Measurements from ENCODE around the gene CAMK1. TPM values are rescaled to one million over a fixed set of nuclear protein-coding genes. Genes with fewer than 3 reads are reported as not detected.

The CAMK1 gene
- total RNA-seq, 1 donor from 2014 or later = 8.2 TPM

GRCh38 chr3:9749645-9750555 is 19.8 kb downstream of the CAMK1 start, which contains the start of gene OGG1:
Gene OGG1 (plus strand): TSS chr3:9749952. CDS start chr3:9750287, 335 bp downstream.
- H3K36me3 Mint-ChIP-seq (ENCODE audit: unreplicated experiment) = no peaks in the 10 kb centered on the region
- H3K4me3 Mint-ChIP-seq (ENCODE audit: unreplicated experiment) = peak within 1 kb of the TSS; percentile 99
- peak; percentile 96 for DNase-seq
- peaks cover 13% of the 10 kb centered on the region for H3K9me3 Mint-ChIP-seq (ENCODE audit: unreplicated experiment)
- no peak for TF ChIP-seq CTCF (IDR thresholded peaks at IDR 0.05; ENCODE audit: partially characterized antibody, unreplicated experiment)
- peak within 1 kb of the TSS; percentile 100 for H3K27ac Mint-ChIP-seq (ENCODE audit: unreplicated experiment)
- H3K27me3 Mint-ChIP-seq (ENCODE audit: unreplicated experiment) = peaks cover 19% of the 10 kb centered on the region
- H3K4me1 Mint-ChIP-seq (ENCODE audit: low read depth, unreplicated experiment) = peaks cover 10% of the 10 kb centered on the region

GRCh38 chr3:9749296-9749644 is 20.5 kb downstream of the CAMK1 start:
- peak overlapping the region; percentile 99 for H3K4me3 Mint-ChIP-seq (ENCODE audit: unreplicated experiment)
- H3K27ac Mint-ChIP-seq (ENCODE audit: unreplicated experiment) = peak overlapping the region; percentile 100
- no peaks in the 10 kb centered on the region for H3K36me3 Mint-ChIP-seq (ENCODE audit: unreplicated experiment)
- no peak for TF ChIP-seq CTCF (IDR thresholded peaks at IDR 0.05; ENCODE audit: partially characterized antibody, unreplicated experiment)
- H3K9me3 Mint-ChIP-seq (ENCODE audit: unreplicated experiment) = peaks cover 13% of the 10 kb centered on the region
- DNase-seq = peak; percentile 66
- peaks cover 10% of the 10 kb centered on the region for H3K4me1 Mint-ChIP-seq (ENCODE audit: low read depth, unreplicated experiment)
- peaks cover 18% of the 10 kb centered on the region for H3K27me3 Mint-ChIP-seq (ENCODE audit: unreplicated experiment)

- H3K36me3 Mint-ChIP-seq (ENCODE audit: unreplicated experiment) = no peaks in the 10 kb centered on the region
Observed at GRCh38 chr3:9748031-9748430, 21.7 kb downstream of the CAMK1 start.

GRCh38 chr3:9747267-9747666 is 22.5 kb downstream of the CAMK1 start:
- peaks cover 18% of the 10 kb centered on the region for H3K27me3 Mint-ChIP-seq (ENCODE audit: unreplicated experiment)
- no peak for DNase-seq
- peaks cover 13% of the 10 kb centered on the region for H3K9me3 Mint-ChIP-seq (ENCODE audit: unreplicated experiment)
- TF ChIP-seq CTCF (IDR thresholded peaks at IDR 0.05; ENCODE audit: partially characterized antibody, unreplicated experiment) = no peak
- no peak overlapping the region for H3K27ac Mint-ChIP-seq (ENCODE audit: unreplicated experiment)
- H3K36me3 Mint-ChIP-seq (ENCODE audit: unreplicated experiment) = no peaks in the 10 kb centered on the region
- peaks cover 10% of the 10 kb centered on the region for H3K4me1 Mint-ChIP-seq (ENCODE audit: low read depth, unreplicated experiment)
- H3K4me3 Mint-ChIP-seq (ENCODE audit: unreplicated experiment) = no peak overlapping the region

More at GRCh38 chr3:9748031-9748430, 21.7 kb downstream of the CAMK1 start:
- H3K4me1 Mint-ChIP-seq (ENCODE audit: low read depth, unreplicated experiment) = peaks cover 10% of the 10 kb centered on the region
- DNase-seq = no peak
- TF ChIP-seq CTCF (IDR thresholded peaks at IDR 0.05; ENCODE audit: partially characterized antibody, unreplicated experiment) = no peak
- H3K4me3 Mint-ChIP-seq (ENCODE audit: unreplicated experiment) = no peak overlapping the region
- H3K27ac Mint-ChIP-seq (ENCODE audit: unreplicated experiment) = peak overlapping the region; percentile 17
- peaks cover 13% of the 10 kb centered on the region for H3K9me3 Mint-ChIP-seq (ENCODE audit: unreplicated experiment)
- H3K27me3 Mint-ChIP-seq (ENCODE audit: unreplicated experiment) = peaks cover 18% of the 10 kb centered on the region

- DNase-seq = no peak
- Mint-ChIP-seq H3K27me3 (ENCODE audit: unreplicated experiment) (peaks cover 13% of the 10 kb centered on the region), H3K27ac (ENCODE audit: unreplicated experiment) (no peak overlapping the region), H3K36me3 (ENCODE audit: unreplicated experiment) (no peaks in the 10 kb centered on the region), H3K4me1 (ENCODE audit: low read depth, unreplicated experiment) (peaks cover 7% of the 10 kb centered on the region), H3K9me3 (ENCODE audit: unreplicated experiment) (peaks cover 13% of the 10 kb centered on the region), H3K4me3 (ENCODE audit: unreplicated experiment) (no peak overlapping the region)
- TF ChIP-seq CTCF (IDR thresholded peaks at IDR 0.05; ENCODE audit: partially characterized antibody, unreplicated experiment) = no peak
Observed at GRCh38 chr3:9746330-9746729, 23.4 kb downstream of the CAMK1 start.

Measured in glutamatergic neuron (in vitro differentiated cells).